IMR-90 (cell line): Measurements from ENCODE around the gene SCYGR8. TPM values are rescaled to one million over a fixed set of nuclear protein-coding genes. Genes with fewer than 3 reads are reported as not detected.

Experiments
- ATAC-seq: fragments of 200-7000 bp; cut with Tn5 transposase; 2 replicates; pipeline ENCODE4 v1.9.1; 2020; ENCODE audit warnings: low read depth, mild to moderate bottlenecking, moderate library complexity
- BruUV-seq: library from RNA; stranded (reverse); fragments of 400-500 nt; replicated peaks from 2 replicates; lab custom pipeline; 2021; lab: Mats Ljungman, UMichigan
- CTCF ChIA-PET: fragments of 300-600 bp; formaldehyde crosslinking; extraction: SDS; loops from one replicate; lab custom pipeline; 2021; ENCODE audit warnings: antibody characterized with exemption; lab: Yijun Ruan, JAX
- POLR2A ChIA-PET: fragments of 300-600 bp; sonication (Branson Sonifier 250); formaldehyde crosslinking; loops from one replicate; lab custom pipeline; 2022; ENCODE audit warnings: antibody characterized with exemption; ENCODE audit not compliant: unreplicated experiment; lab: Charles Lee
- DNase-seq: peaks from one replicate; pipeline ENCODE4 v3.0.0; 2013
- H2AFZ ChIP-seq: replicated peaks from 2 replicates; pipeline ENCODE3; 2013; ENCODE audit warnings: low read length, mild to moderate bottlenecking; ENCODE audit not compliant: poor library complexity
- H2AK5ac ChIP-seq: 2 replicates; pipeline ENCODE4 v1.6.1; 2013; ENCODE audit warnings: low read depth, low read length, inconsistent platforms
- H2AK9ac ChIP-seq: replicated peaks from 2 replicates; pipeline ENCODE3; 2013; ENCODE audit warnings: mild to moderate bottlenecking, low read depth, low read length, moderate library complexity; ENCODE audit not compliant: poor library complexity
- H2BK120ac ChIP-seq: 2 replicates; pipeline ENCODE4 v1.6.1; 2013; ENCODE audit warnings: low read depth, low read length, inconsistent platforms
- H2BK15ac ChIP-seq: 3 replicates; pipeline ENCODE4 v1.6.1; 2013; ENCODE audit warnings: low read depth, low read length, inconsistent platforms
- H2BK20ac ChIP-seq: 2 replicates; pipeline ENCODE4 v1.6.1; 2013; ENCODE audit warnings: low read depth, mild to moderate bottlenecking, inconsistent platforms, low read length, moderate library complexity
- H2BK5ac ChIP-seq: 2 replicates; pipeline ENCODE4 v1.6.1; 2013; ENCODE audit warnings: mild to moderate bottlenecking, low read depth, low read length, inconsistent platforms; ENCODE audit not compliant: poor library complexity, severe bottlenecking
- H3K14ac ChIP-seq: replicated peaks from 2 replicates; pipeline ENCODE4 v1.6.1; 2013; ENCODE audit warnings: low read depth, low read length, inconsistent platforms
- H3K18ac ChIP-seq: 2 replicates; pipeline ENCODE4 v1.6.1; 2013; ENCODE audit warnings: low read depth, low read length, control low read depth
- H3K23ac ChIP-seq: 2 replicates; pipeline ENCODE4 v1.6.1; 2013; ENCODE audit warnings: low read depth, low read length, inconsistent platforms
- H3K27ac ChIP-seq: 2 replicates; pipeline ENCODE4 v1.5.1; 2013; ENCODE audit warnings: mild to moderate bottlenecking, control low read depth, low read length; ENCODE audit not compliant: insufficient read depth
- H3K27me3 ChIP-seq: 2 replicates; pipeline ENCODE4 v1.6.1; 2013; ENCODE audit warnings: low read length; ENCODE audit not compliant: control insufficient read depth, insufficient read depth
- H3K36me3 ChIP-seq: 2 replicates; pipeline ENCODE4 v1.6.1; 2013; ENCODE audit warnings: low read length, mixed read lengths; ENCODE audit not compliant: control insufficient read depth, insufficient read depth
- H3K4ac ChIP-seq: 2 replicates; pipeline ENCODE4 v1.6.1; 2013; ENCODE audit warnings: low read depth, low read length, inconsistent platforms
- H3K4me1 ChIP-seq: 2 replicates; pipeline ENCODE4 v1.6.1; 2013; ENCODE audit warnings: low read length, mixed read lengths; ENCODE audit not compliant: control insufficient read depth, insufficient read depth
- H3K4me2 ChIP-seq: 2 replicates; pipeline ENCODE4 v1.6.1; 2013; ENCODE audit warnings: low read depth, mild to moderate bottlenecking, control low read depth, low read length, moderate library complexity
- H3K4me3 ChIP-seq: 2 replicates; pipeline ENCODE4 v1.5.1; 2013; ENCODE audit warnings: low read depth, mild to moderate bottlenecking, control low read depth, low read length, moderate library complexity; ENCODE audit not compliant: insufficient read depth
- H3K56ac ChIP-seq: 2 replicates; pipeline ENCODE4 v1.6.1; 2013; ENCODE audit warnings: low read length, inconsistent platforms; ENCODE audit not compliant: insufficient read depth; ENCODE audit errors: extremely low read depth
- H3K79me1 ChIP-seq, 2 experiments: 2 replicates each; pipeline ENCODE4 v1.6.1; 2013; ENCODE audit warnings: low read length in 2 of 2, inconsistent platforms in 1 of 2, low read depth in 1 of 2
- H3K9ac ChIP-seq: 2 replicates; pipeline ENCODE4 v1.6.1; 2013; ENCODE audit warnings: low read depth, low read length, control low read depth
- H3K9me1 ChIP-seq: 2 replicates; pipeline ENCODE4 v1.6.1; 2013; ENCODE audit warnings: low read length, inconsistent platforms; ENCODE audit not compliant: insufficient read depth
- H3K9me3 ChIP-seq: 2 replicates; pipeline ENCODE4 v1.6.1; 2013; ENCODE audit warnings: low read length; ENCODE audit not compliant: control insufficient read depth, insufficient read depth
- H4K20me1 ChIP-seq: 2 replicates; pipeline ENCODE4 v1.6.1; 2013; ENCODE audit warnings: low read length, inconsistent platforms; ENCODE audit not compliant: insufficient read depth
- H4K5ac ChIP-seq: 2 replicates; pipeline ENCODE4 v1.6.1; 2013; ENCODE audit warnings: mild to moderate bottlenecking, low read depth, low read length, control low read depth
- H4K8ac ChIP-seq, 2 experiments: 2 replicates each; pipeline ENCODE4 v1.6.1; 2013; ENCODE audit warnings: low read depth in 2 of 2, low read length in 2 of 2, control low read depth in 1 of 2, inconsistent platforms in 1 of 2
- H4K91ac ChIP-seq: 2 replicates; pipeline ENCODE4 v1.6.1; 2013; ENCODE audit warnings: low read depth, low read length, inconsistent platforms; ENCODE audit not compliant: insufficient read depth
- BHLHE40 ChIP-seq: fragments of 150-350 bp; IDR thresholded peaks from 2 replicates; pipeline ENCODE4 v1.6.1; 2016; ENCODE audit warnings: mild to moderate bottlenecking, low read depth, low read length
- CEBPB ChIP-seq: IDR thresholded peaks from 2 replicates; pipeline ENCODE4 v1.6.1; 2012; ENCODE audit warnings: low read depth, low read length, improper control_type of control experiment
- MAZ ChIP-seq: IDR thresholded peaks from 2 replicates; pipeline ENCODE4 v1.6.1; 2012; ENCODE audit warnings: low read depth, mild to moderate bottlenecking, low read length, improper control_type of control experiment, moderate library complexity, borderline replicate concordance
- MXI1 ChIP-seq: IDR thresholded peaks from 2 replicates; pipeline ENCODE4 v1.6.1; 2012; ENCODE audit warnings: low read depth, mild to moderate bottlenecking, low read length, moderate library complexity, borderline replicate concordance
- NFE2L2 ChIP-seq: fragments of 150-350 bp; IDR thresholded peaks from 2 replicates; pipeline ENCODE4 v1.6.1; 2016; ENCODE audit warnings: low read depth, mild to moderate bottlenecking, low read length
- RAD21 ChIP-seq: IDR thresholded peaks from 2 replicates; pipeline ENCODE4 v1.6.1; 2012; ENCODE audit warnings: low read length, improper control_type of control experiment
- RCOR1 ChIP-seq: IDR thresholded peaks from 2 replicates; pipeline ENCODE4 v1.6.1; 2012; ENCODE audit warnings: mild to moderate bottlenecking, low read length, improper control_type of control experiment; ENCODE audit not compliant: insufficient replicate concordance
- RFX5 ChIP-seq: IDR thresholded peaks from 2 replicates; pipeline ENCODE4 v1.8.0; 2012; ENCODE audit warnings: low read depth, mild to moderate bottlenecking, low read length, moderate library complexity
- SMC3 ChIP-seq: fragments of 150-350 bp; IDR thresholded peaks from 2 replicates; pipeline ENCODE4 v1.6.1; 2016; ENCODE audit warnings: low read depth, mild to moderate bottlenecking, antibody characterized with exemption, low read length, moderate library complexity
- WGBS, 2 experiments: methylation state at CpG; one replicate each; pipeline versions ENCODE4 v1.1.5 to v1.1.7; 2013; ENCODE audit warnings: missing lambda C conversion rate in 2 of 2; ENCODE audit not compliant: insufficient read length in 1 of 2; ENCODE audit errors: extremely low coverage in 2 of 2; 5-methylcytosine and 5-hydroxymethylcytosine counted together
- dilution Hi-C: fragments of 300-500 bp; cut with HindIII; formaldehyde crosslinking; loops from one replicate; pipeline ENCODE4 v1.14.3; 2018; ENCODE audit warnings: low sequenced_read_pairs; ENCODE audit not compliant: unreplicated experiment
- in situ Hi-C: fragments of 300-500 bp; cut with MboI; formaldehyde crosslinking; loops from 3 replicates; pipeline ENCODE4 v1.14.3; 2019; ENCODE audit warnings: low sequenced_read_pairs, inconsistent platforms, mixed read lengths
- intact Hi-C: fragments of 100-400 bp; cut with micrococcal nuclease; formaldehyde crosslinking; loops from 2 replicates; pipeline ENCODE4 v1.10.0; 2022
- polyA plus RNA-seq, 3 experiments: library from polyadenylated mRNA; depleted of rRNA; stranded (reverse); fragments of >200 nt; gene quantifications; 2 replicates each; pipeline ENCODE4 v1.2.3, GENCODE V29; 2012; ENCODE audit warnings: low replicate concordance in 1 of 3
- total RNA-seq: library from RNA; depleted of rRNA; stranded (reverse); fragments of >200 nt; gene quantifications from 2 replicates; pipeline ENCODE4 v1.2.3, GENCODE V29; 2012
- TF ChIP-seq, protein P1 (sequence below): conservative IDR thresholded peaks from 2 replicates; pipeline ENCODE4 v1.5.1; 2012; ENCODE audit warnings: mild to moderate bottlenecking, low read depth, low read length, improper control_type of control experiment

Gene SCYGR8
- total and polyA plus RNA-seq, 2 of the 4 experiments (the other 2 are of a cell fraction) = not detected

DNA sequence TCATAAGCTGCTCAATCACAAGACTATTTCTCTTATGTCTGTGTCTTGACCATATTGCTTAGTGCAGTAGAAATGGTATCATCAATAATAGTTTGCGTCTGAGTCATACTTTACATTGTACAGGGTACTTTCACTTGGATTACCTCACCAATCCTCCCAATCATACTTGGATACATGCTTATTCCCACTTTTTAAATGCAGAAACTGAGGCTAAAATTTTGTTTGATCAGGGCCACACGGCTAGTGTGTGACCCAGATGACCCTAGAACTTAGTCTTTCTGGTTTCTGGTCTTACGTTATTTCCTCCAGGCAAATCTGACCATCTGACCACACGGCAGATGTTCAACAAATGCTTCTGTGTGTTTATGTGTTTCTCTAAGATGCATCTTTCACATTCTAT is 44.1 kb downstream of the SCYGR8 start:
- POLR2A ChIA-PET = no interaction called here
- H3K4me3 ChIP-seq = no peak overlapping the region
- H3K27me3 ChIP-seq = peaks cover 3% of the 10 kb centered on the region; the same call in 1 of the 2 replicates
- H3K9me1 ChIP-seq = no peaks in the 10 kb centered on the region
- intact Hi-C loops = no loop called here
- TF ChIP-seq NFE2L2 = no peak
- TF ChIP-seq MXI1 = no peak
- no peak for TF ChIP-seq RAD21
- no peak for TF ChIP-seq MAZ
- TF ChIP-seq SMC3 = no peak
- no peak for TF ChIP-seq BHLHE40
- no peak for TF ChIP-seq RCOR1
- TF ChIP-seq CEBPB = no peak
- no peak for TF ChIP-seq RFX5
- TF ChIP-seq, protein P1, sequence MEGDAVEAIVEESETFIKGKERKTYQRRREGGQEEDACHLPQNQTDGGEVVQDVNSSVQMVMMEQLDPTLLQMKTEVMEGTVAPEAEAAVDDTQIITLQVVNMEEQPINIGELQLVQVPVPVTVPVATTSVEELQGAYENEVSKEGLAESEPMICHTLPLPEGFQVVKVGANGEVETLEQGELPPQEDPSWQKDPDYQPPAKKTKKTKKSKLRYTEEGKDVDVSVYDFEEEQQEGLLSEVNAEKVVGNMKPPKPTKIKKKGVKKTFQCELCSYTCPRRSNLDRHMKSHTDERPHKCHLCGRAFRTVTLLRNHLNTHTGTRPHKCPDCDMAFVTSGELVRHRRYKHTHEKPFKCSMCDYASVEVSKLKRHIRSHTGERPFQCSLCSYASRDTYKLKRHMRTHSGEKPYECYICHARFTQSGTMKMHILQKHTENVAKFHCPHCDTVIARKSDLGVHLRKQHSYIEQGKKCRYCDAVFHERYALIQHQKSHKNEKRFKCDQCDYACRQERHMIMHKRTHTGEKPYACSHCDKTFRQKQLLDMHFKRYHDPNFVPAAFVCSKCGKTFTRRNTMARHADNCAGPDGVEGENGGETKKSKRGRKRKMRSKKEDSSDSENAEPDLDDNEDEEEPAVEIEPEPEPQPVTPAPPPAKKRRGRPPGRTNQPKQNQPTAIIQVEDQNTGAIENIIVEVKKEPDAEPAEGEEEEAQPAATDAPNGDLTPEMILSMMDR = no peak
- ATAC-seq (peak; percentile 44; the same call in 1 of the 2 replicates), DNase-seq (peak; percentile 17)
- H2AK9ac ChIP-seq = no peak overlapping the region
- CTCF ChIA-PET = no interaction called here
- H3K9me3 ChIP-seq = no peaks in the 10 kb centered on the region
- in situ Hi-C loops = no loop called here
- no peak overlapping the region for H2AK5ac ChIP-seq
- H4K8ac ChIP-seq = no peak overlapping the region
- dilution Hi-C loops = no loop called here
- no peak overlapping the region for H3K23ac ChIP-seq
- H3K4me2 ChIP-seq = no peak overlapping the region
- H3K36me3 ChIP-seq = no peaks in the 10 kb centered on the region
- H3K18ac ChIP-seq = no peak overlapping the region
- no peak overlapping the region for H3K9ac ChIP-seq
- BruUV-seq = no TSS peak
- no peak overlapping the region for H4K91ac ChIP-seq
- no peaks in the 10 kb centered on the region for H3K79me1 ChIP-seq
- H4K20me1 ChIP-seq = no peaks in the 10 kb centered on the region
- H3K56ac ChIP-seq = no peak overlapping the region
- no peak overlapping the region for H3K14ac ChIP-seq
- no peak overlapping the region for H4K5ac ChIP-seq
- H2BK5ac ChIP-seq = no peak overlapping the region
- no peak overlapping the region for H2BK120ac ChIP-seq
- no peaks in the 10 kb centered on the region for H3K4me1 ChIP-seq
- no peak overlapping the region for H2BK15ac ChIP-seq
- no CpG with 5 or more reads among the region's 4 CpGs for WGBS, 2 experiments
- H2BK20ac ChIP-seq = no peak overlapping the region
- no peak overlapping the region for H2AFZ ChIP-seq
- no peak overlapping the region for H3K27ac ChIP-seq
- H3K4ac ChIP-seq = no peak overlapping the region
